HepG2 (cell line): ENCODE data around the gene MED1. TPM values are rescaled to one million over a fixed set of nuclear protein-coding genes. Genes with fewer than 3 reads are reported as not detected.
A peak's percentile ranks its signal among the peaks of the same experiment; 100 is the strongest.

ENCODE experiments used
- AFF4 ChIP-seq: sonication (generic); formaldehyde crosslinking; IDR thresholded peaks from 2 replicates; pipeline ENCODE4 v1.4.0; 2020; ENCODE audit warnings: missing genetic modification reagents
- ARNTL ChIP-seq: sonication (generic); formaldehyde crosslinking; IDR thresholded peaks from 2 replicates; pipeline ENCODE4 v1.4.0; 2020; ENCODE audit warnings: mild to moderate bottlenecking, missing genetic modification reagents
- EHMT2 ChIP-seq: fragments of 200-600 bp; sonication (generic); IDR thresholded peaks from 2 replicates; pipeline ENCODE4 v1.7.0; 2017; ENCODE audit warnings: antibody characterized with exemption, low read depth, low read length, borderline replicate concordance
- FOXP1 ChIP-seq, 2 experiments: fragments of 450-650 bp in 1 of 2; IDR thresholded peaks; 2 replicates each; pipeline ENCODE4 v1.6.1; 2017 to 2018; ENCODE audit warnings: antibody characterized with exemption in 1 of 2
- GATA4 ChIP-seq: sonication (generic); IDR thresholded peaks from 2 replicates; pipeline ENCODE4 v1.6.1; 2016; ENCODE audit warnings: antibody characterized with exemption, low read depth, borderline replicate concordance
- GPBP1L1 ChIP-seq: sonication (generic); formaldehyde crosslinking; IDR thresholded peaks from 2 replicates; pipeline ENCODE4 v1.5.0; 2020; ENCODE audit warnings: mild to moderate bottlenecking, missing genetic modification reagents
- MAX ChIP-seq: IDR thresholded peaks from 2 replicates; pipeline ENCODE4 v1.6.1; 2012; ENCODE audit warnings: inconsistent platforms
- PAWR ChIP-seq: sonication (generic); formaldehyde crosslinking; IDR thresholded peaks from 2 replicates; pipeline ENCODE4 v1.4.0; 2020; ENCODE audit warnings: missing genetic modification reagents, mild to moderate bottlenecking, borderline replicate concordance
- PRDM4 ChIP-seq: sonication (generic); formaldehyde crosslinking; IDR thresholded peaks from 2 replicates; pipeline ENCODE4 v1.9.0; 2021; ENCODE audit warnings: missing genetic modification reagents, borderline replicate concordance
- ZBTB2 ChIP-seq: sonication (generic); formaldehyde crosslinking; IDR thresholded peaks from 2 replicates; pipeline ENCODE4 v1.8.0; 2022; ENCODE audit warnings: low read depth, missing genetic modification reagents
- ZFP37 ChIP-seq: sonication (generic); formaldehyde crosslinking; IDR thresholded peaks from 2 replicates; pipeline ENCODE4 v1.4.0; 2020; ENCODE audit warnings: missing genetic modification reagents, borderline replicate concordance
- ZHX1 ChIP-seq: sonication (generic); formaldehyde crosslinking; IDR thresholded peaks from 2 replicates; pipeline ENCODE4 v1.8.1; 2022; ENCODE audit warnings: low read depth, mild to moderate bottlenecking, missing genetic modification reagents
- ZNF335 ChIP-seq: sonication (generic); formaldehyde crosslinking; IDR thresholded peaks from 2 replicates; pipeline ENCODE4 v1.4.0; 2020; ENCODE audit warnings: missing genetic modification reagents
- ZNF737 ChIP-seq: sonication (generic); formaldehyde crosslinking; IDR thresholded peaks from 2 replicates; pipeline ENCODE4 v1.5.0; 2020; ENCODE audit warnings: missing genetic modification reagents, mild to moderate bottlenecking, borderline replicate concordance
- polyA plus RNA-seq, 8 experiments: library from polyadenylated mRNA; depleted of rRNA in 3 of 8; stranded (reverse) in 7 of 8; unstranded in 1 of 8; fragments of >200 nt; fragmentation: Illumina TruSeq in 4 of 8; extraction: Trizol in 4 of 8; gene quantifications; 2 replicates each; pipeline versions ENCODE4 v1.2.1 to v1.2.3, GENCODE V29; 2011 to 2016; ENCODE audit warnings: low read depth in 4 of 8, missing spikeins in 1 of 8, mixed read lengths in 1 of 8; ENCODE audit not compliant: insufficient read depth in 1 of 8
- total RNA-seq, 5 experiments: library from RNA; depleted of rRNA; stranded (reverse); fragments of >200 nt; fragmentation: Illumina TruSeq; extraction: Trizol; gene quantifications; 2 replicates each; pipeline ENCODE4 v1.2.3, GENCODE V29; 2016; ENCODE audit warnings: low read depth in 1 of 5

Gene MED1
- total and polyA plus RNA-seq, 2 of the 13 experiments (the other 11 are each of a cell fraction or from before 2014, with no cell fraction given), result 37.5 to 40.1 TPM

GRCh38 chr17:39401412-39402243 lies 49.4 kb downstream of the MED1 start, which contains the start of gene FBXL20 (continued):
- TF ChIP-seq PAWR (CRISPR knock-in tag) (no peak; the same call in 1 of the 2 replicates), AFF4 (CRISPR knock-in tag) (no peak), ZBTB2 (CRISPR knock-in tag) (peak; percentile 98), ZHX1 (CRISPR knock-in tag) (0 out of 2 replicates have a peak, but pooled peaks have one; percentile 44), GPBP1L1 (CRISPR knock-in tag) (no peak), ARNTL (CRISPR knock-in tag) (no peak; the same call in 1 of the 2 replicates), EHMT2 (no peak), PRDM4 (CRISPR knock-in tag) (0 out of 2 replicates have a peak, but pooled peaks have one; percentile 53), FOXP1 (IDR thresholded peaks at IDR 0.05) (no peak), FOXP1 (CRISPR knock-in tag; IDR thresholded peaks at IDR 0.05) (peak; percentile 35; the same call in 1 of the 2 replicates), MAX (peak; percentile 78), ZNF737 (no peak), ZFP37 (CRISPR knock-in tag) (peak; percentile 56; the same call in 1 of the 2 replicates), ZNF335 (CRISPR knock-in tag) (0 out of 2 replicates have a peak, but pooled peaks have one; percentile 4), GATA4 (peak; percentile 22; the same call in 1 of the 2 replicates)
